Measurements from ENCODE around the gene LARP4.
"Not testable (repeated sequence)": the region's sequence is repeated elsewhere in the genome, so short reads cannot be mapped to it uniquely, and the experiment has no call there.

LARP4 gene

GRCh38 chr12:50401500-50402081, 906 bp downstream of the LARP4 start:
- peak; percentile 4 for DNase-seq

DNA sequence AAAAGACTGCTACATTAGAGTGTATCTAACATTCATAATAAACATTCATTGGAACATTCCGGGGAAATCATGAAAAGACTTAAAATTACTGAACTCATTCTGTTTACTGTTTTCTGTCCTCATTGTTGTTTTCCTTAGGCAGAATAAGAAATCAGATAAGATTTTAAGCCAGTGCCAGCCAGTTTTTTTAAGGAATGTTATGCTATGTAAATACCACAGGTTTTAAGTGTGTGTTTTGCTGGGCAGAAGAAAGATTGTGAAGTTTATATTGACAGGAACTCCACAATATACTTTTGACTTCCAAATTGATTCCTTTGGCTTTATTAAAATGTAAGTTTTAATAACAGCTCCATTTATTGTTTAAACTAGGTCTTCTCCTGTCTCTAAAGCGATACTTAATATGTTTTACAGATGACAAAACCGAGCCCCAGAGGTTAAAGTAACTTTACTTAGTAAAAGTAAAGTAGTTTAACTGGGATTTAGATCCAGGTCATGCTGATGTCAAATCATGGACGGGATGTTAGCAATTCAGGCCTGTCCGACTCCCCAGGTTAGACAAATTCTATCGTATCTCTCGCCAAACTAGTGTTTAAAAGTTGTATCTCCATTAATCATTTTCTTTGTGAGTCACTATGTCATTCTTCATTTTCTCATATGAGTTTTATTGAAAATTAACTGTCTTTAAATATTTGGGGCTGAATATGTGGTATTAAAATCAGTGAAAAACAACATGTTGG, 1.7 kb downstream of the LARP4 start:
- no peak for DNase-seq

- no peak for DNase-seq
These were observed 2.3 kb downstream of the LARP4 start for GRCh38 chr12:50403001-50403440.

GRCh38 chr12:50404307-50404706, 3.6 kb downstream of the LARP4 start:
- no peak for DNase-seq

GRCh38 chr12:50411051-50411660, 10.5 kb downstream of the LARP4 start:
- DNase-seq: no peak

DNA sequence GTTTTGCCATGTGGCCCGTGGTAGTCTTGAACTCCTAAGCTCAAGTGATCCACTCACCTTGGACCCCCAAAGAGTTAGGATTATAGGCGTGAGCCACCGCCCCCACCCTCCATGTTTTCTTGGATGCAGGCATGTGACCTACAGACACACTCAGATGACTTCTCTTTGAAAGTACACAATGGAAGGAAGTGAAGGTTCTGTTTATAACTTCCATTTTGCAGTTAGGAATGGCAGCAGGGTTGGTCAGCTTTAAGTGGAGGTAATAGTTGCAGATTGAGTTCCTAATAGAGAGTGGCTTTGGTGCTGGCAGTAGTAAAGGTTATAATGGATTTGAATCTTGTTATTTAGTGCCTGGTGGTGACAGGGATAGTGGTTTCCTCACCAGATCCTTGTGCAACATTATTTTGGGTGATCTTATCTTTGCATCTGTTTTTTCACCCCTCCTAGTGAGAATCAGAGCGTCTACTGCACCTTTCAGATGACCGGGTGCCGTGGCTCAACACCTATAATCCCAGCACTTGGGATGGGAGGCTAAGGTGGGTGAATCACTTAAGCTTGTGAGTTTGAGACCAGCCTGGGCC, 15.3 kb downstream of the LARP4 start:
- DNase-seq: no peak

DNA sequence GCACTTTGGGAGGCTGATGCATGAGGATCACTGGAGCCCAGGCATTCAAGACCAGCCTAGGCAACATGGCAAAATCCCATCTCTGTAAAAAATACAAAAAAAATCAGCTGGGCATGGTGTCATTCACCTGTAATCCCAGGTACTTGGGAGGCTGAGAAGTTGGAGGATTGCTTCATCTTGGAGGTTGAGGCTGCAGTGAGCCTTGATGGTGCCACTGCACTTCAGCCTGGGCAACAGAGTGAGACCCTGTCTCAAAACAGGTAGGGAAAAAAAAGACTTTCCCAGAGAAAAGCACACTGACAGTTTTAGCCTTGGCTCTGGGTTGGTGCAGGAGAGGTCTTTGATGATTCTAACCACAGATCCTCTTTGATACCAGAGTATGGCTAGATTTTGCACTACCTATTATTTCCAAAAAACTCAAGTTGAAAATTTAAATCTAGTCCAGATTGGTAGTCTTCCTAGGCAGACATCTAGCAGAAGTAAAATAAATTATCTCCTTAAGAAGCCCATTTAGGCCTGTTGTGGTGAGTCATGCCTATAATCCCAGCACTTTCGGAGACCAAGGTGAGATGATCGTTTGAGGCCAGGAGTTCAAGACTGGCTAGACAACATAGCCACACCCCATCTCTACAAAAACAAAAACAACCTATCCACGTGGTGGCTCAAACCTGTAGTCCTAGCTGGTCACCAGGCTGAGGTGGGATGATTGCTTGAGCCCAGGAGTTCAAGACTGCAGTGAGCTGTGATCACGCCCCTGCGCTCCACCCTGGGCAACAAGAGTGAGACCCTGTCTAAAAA, 18.6 kb downstream of the LARP4 start:
- DNase-seq: no peak

- not testable (repeated sequence) for DNase-seq
These were observed 22.2 kb downstream of the LARP4 start for GRCh38 chr12:50422855-50423254.

- DNase-seq: not testable (repeated sequence)
These were observed 22.7 kb downstream of the LARP4 start for GRCh38 chr12:50423342-50423741.

DNA sequence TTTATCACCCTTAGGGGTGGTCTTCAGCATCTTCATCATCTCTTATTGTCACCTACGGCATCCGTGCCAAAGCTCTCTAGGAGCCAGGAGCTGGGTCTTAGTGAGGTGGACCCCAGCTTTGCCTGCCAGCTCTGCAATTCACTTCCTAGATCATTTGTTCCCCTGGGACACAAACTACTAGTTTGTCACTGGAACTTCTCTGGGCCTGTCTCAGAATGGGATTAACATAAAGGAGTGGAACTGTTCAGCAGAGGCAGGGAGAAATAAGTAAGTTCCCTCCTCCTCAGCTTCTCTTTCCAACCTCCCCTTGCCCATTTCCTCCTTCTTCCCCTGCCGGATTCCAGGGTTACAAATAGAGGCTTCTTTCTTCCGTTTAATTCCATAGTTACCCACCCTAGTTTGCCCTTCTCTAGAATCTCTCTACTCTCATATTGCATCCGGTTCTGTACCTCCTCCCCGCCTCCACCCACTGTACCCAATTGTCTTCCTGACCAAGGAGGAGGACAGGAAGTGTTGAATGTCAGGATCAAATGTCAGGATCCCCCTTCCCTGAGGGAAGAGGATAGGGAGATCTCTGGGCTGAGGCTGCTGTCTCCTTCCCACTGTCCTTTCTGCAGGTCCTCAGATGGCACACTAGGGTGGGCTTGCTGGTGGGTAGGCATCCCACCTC, 25.0 kb downstream of the LARP4 start:
- DNase-seq: no peak

- not testable (repeated sequence) for DNase-seq
These were observed 31.0 kb downstream of the LARP4 start for GRCh38 chr12:50431656-50432055.

DNA sequence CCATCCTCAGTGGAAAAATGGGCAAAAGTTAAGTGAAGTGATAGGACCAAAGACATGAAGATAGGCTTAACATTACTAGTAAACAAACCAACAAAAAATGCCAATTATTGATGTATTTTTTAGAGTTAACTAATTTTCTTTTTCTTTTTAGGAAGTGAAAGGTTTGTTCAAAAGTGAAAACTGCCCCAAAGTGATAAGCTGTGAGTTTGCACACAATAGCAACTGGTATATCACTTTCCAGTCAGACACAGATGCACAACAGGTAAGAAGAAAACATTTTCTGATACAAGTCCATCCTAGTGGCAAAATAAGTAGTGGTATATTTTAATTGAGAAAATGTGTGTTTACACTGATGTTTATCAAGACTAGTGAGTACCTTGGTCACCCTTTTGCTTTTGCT, 39.6 kb downstream of the LARP4 start:
- no peak for DNase-seq

GRCh38 chr12:50441763-50442162, 41.1 kb downstream of the LARP4 start:
- no peak for DNase-seq

DNA sequence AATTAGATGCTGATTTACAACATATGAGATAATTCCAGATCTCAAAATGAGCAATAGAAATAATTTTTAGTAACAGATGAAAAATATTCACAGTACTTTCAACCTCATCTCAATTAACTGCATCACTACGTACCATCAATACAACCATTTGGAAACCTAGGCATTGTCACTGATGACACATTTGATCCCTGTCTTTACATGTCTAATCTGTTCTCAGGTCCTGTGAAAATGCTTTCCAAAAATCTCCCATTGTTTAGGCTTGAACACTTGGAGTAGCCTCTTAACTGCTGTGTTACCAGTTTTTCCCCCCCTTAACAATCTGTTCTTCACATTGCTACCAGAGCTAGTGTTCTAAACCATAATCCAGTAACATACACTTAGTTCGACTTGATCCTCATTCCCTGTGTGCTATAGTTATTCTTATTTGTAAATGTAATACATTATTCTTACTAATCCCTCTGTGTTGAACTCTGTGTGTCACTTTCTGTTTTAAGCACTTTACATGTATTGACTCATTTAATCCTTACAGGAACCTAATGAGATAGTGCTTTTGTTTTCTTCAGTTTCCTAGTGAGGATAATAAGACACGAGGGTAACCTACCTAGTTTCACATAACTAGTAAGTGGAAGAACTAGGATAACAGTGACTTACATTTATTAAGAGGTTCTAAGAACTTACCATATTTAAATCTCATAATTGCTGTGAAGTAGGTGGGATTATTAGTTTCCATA, 41.7 kb downstream of the LARP4 start:
- DNase-seq: no peak

DNA sequence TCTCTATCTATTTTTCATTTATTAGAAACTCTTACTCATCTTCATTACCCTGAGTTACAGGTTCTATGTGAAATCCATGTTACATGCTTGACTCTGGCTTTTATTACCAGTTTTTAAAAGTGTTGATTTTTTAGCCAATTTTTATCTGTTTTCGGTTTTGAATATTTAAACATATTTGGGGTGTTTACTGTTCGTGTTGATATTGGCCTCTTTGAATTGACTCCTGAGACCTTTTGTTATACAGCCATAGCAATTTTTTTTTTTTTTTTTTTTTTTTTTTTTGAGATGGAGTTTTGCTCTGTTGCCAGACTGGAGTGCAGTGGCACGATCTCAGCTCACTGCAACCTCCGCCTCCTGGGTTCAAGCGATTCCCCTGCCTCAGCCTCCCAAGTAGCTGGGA, 49.0 kb downstream of the LARP4 start:
- DNase-seq: not testable (repeated sequence)

- no peak for DNase-seq
These were observed 52.1 kb downstream of the LARP4 start for GRCh38 chr12:50452795-50453194.

GRCh38 chr12:50453872-50454271, 53.2 kb downstream of the LARP4 start:
- no peak for DNase-seq

- no peak for DNase-seq
These were observed 57.9 kb downstream of the LARP4 start for GRCh38 chr12:50458606-50459005.

DNA sequence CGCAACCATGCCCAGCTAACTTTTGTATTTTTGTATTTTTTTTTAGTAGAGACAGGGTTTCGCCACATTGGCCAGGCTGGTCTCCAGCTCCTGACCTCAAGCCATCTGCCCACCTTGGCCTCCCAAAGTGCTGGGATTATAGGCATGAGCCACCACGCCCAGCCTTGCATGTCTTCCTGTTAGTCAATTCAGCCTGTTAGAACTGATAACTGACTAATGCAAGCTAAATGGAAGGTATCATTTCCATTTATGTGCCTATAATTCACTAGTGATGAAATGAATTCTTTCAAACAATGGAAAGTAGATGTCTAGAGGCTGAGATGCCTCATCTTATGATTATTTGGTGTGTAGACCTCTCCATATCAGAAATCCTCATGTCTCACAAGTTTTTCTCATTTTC, 66.8 kb downstream of the LARP4 start:
- DNase-seq: no peak

DNA sequence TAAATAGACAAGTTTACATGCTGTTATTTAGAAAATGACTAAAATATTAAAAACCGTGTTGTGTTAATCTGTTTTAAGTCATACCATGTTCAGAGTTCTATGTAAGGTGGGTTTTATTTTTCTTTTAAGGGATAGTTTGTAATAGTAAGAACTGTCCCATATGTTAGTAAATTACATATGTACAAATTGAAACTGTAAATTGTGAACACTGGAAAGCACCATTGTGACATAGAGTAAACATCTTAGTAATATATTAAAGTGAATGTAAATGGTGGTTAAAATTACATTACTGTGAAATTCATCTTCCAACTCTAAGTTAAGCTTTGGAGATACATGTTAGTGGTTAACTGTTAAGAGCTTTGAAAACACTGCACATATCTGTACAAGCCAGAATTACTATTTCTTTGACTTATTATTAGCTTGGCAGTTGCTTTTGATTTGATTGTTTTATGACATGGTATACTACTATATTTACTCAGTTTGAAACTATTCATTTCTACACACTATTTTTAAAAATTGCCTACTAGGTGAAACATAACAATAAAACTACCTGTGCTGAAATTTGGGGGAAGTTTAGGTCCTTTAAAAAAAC, 76.7 kb downstream of the LARP4 start:
- no peak for DNase-seq

DNA sequence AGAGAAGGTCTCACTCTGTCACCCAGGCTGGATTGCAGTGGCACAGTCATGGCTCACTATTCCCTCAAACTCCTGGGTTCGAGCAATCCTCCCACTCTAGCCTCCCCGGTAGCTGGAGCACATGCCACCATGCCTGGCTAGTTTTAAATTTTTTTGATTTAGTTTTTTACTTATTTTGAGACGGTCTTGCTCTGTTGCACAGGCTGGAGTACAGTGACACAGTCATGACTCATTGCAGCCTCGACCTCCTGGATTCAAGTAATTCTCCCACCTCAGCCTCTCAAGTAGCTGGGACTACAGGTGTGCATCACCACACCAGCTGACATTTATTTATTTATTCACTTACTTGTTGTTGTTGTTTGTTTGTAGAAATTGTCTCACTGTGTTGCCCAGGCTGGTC, 81.9 kb downstream of the LARP4 start:
- no peak for DNase-seq

All from CD4-positive, alpha-beta T cell treated with Interleukin-17A for 1 hour (primary cell).